IMR-90 (cell line): ENCODE measurements around the gene DENND1A. TPM values are rescaled to one million over a fixed set of nuclear protein-coding genes. Genes with fewer than 3 reads are reported as not detected.

Experiments
- ATAC-seq: fragments of 200-7000 bp; cut with Tn5 transposase; 2 replicates; pipeline ENCODE4 v1.9.1; 2020; ENCODE audit warnings: low read depth, mild to moderate bottlenecking, moderate library complexity
- BruUV-seq: library from RNA; stranded (reverse); fragments of 400-500 nt; replicated peaks from 2 replicates; lab custom pipeline; 2021; lab: Mats Ljungman, UMichigan
- CTCF ChIA-PET: fragments of 300-600 bp; formaldehyde crosslinking; extraction: SDS; loops from one replicate; lab custom pipeline; 2021; ENCODE audit warnings: antibody characterized with exemption; lab: Yijun Ruan, JAX
- POLR2A ChIA-PET: fragments of 300-600 bp; sonication (Branson Sonifier 250); formaldehyde crosslinking; loops from one replicate; lab custom pipeline; 2022; ENCODE audit warnings: antibody characterized with exemption; ENCODE audit not compliant: unreplicated experiment; lab: Charles Lee
- DNase-seq: peaks from one replicate; pipeline ENCODE4 v3.0.0; 2013
- H2AFZ ChIP-seq: replicated peaks from 2 replicates; pipeline ENCODE3; 2013; ENCODE audit warnings: low read length, mild to moderate bottlenecking; ENCODE audit not compliant: poor library complexity
- H2AK5ac ChIP-seq: 2 replicates; pipeline ENCODE4 v1.6.1; 2013; ENCODE audit warnings: low read depth, low read length, inconsistent platforms
- H2AK9ac ChIP-seq: replicated peaks from 2 replicates; pipeline ENCODE3; 2013; ENCODE audit warnings: mild to moderate bottlenecking, low read depth, low read length, moderate library complexity; ENCODE audit not compliant: poor library complexity
- H2BK120ac ChIP-seq: 2 replicates; pipeline ENCODE4 v1.6.1; 2013; ENCODE audit warnings: low read depth, low read length, inconsistent platforms
- H2BK15ac ChIP-seq: 3 replicates; pipeline ENCODE4 v1.6.1; 2013; ENCODE audit warnings: low read depth, low read length, inconsistent platforms
- H2BK20ac ChIP-seq: 2 replicates; pipeline ENCODE4 v1.6.1; 2013; ENCODE audit warnings: low read depth, mild to moderate bottlenecking, inconsistent platforms, low read length, moderate library complexity
- H2BK5ac ChIP-seq: 2 replicates; pipeline ENCODE4 v1.6.1; 2013; ENCODE audit warnings: mild to moderate bottlenecking, low read depth, low read length, inconsistent platforms; ENCODE audit not compliant: poor library complexity, severe bottlenecking
- H3K14ac ChIP-seq: replicated peaks from 2 replicates; pipeline ENCODE4 v1.6.1; 2013; ENCODE audit warnings: low read depth, low read length, inconsistent platforms
- H3K18ac ChIP-seq: 2 replicates; pipeline ENCODE4 v1.6.1; 2013; ENCODE audit warnings: low read depth, low read length, control low read depth
- H3K23ac ChIP-seq: 2 replicates; pipeline ENCODE4 v1.6.1; 2013; ENCODE audit warnings: low read depth, low read length, inconsistent platforms
- H3K27ac ChIP-seq: 2 replicates; pipeline ENCODE4 v1.5.1; 2013; ENCODE audit warnings: mild to moderate bottlenecking, control low read depth, low read length; ENCODE audit not compliant: insufficient read depth
- H3K27me3 ChIP-seq: 2 replicates; pipeline ENCODE4 v1.6.1; 2013; ENCODE audit warnings: low read length; ENCODE audit not compliant: control insufficient read depth, insufficient read depth
- H3K36me3 ChIP-seq: 2 replicates; pipeline ENCODE4 v1.6.1; 2013; ENCODE audit warnings: low read length, mixed read lengths; ENCODE audit not compliant: control insufficient read depth, insufficient read depth
- H3K4ac ChIP-seq: 2 replicates; pipeline ENCODE4 v1.6.1; 2013; ENCODE audit warnings: low read depth, low read length, inconsistent platforms
- H3K4me1 ChIP-seq: 2 replicates; pipeline ENCODE4 v1.6.1; 2013; ENCODE audit warnings: low read length, mixed read lengths; ENCODE audit not compliant: control insufficient read depth, insufficient read depth
- H3K4me2 ChIP-seq: 2 replicates; pipeline ENCODE4 v1.6.1; 2013; ENCODE audit warnings: low read depth, mild to moderate bottlenecking, control low read depth, low read length, moderate library complexity
- H3K4me3 ChIP-seq: 2 replicates; pipeline ENCODE4 v1.5.1; 2013; ENCODE audit warnings: low read depth, mild to moderate bottlenecking, control low read depth, low read length, moderate library complexity; ENCODE audit not compliant: insufficient read depth
- H3K56ac ChIP-seq: 2 replicates; pipeline ENCODE4 v1.6.1; 2013; ENCODE audit warnings: low read length, inconsistent platforms; ENCODE audit not compliant: insufficient read depth; ENCODE audit errors: extremely low read depth
- H3K79me1 ChIP-seq, 2 experiments: 2 replicates each; pipeline ENCODE4 v1.6.1; 2013; ENCODE audit warnings: low read length in 2 of 2, inconsistent platforms in 1 of 2, low read depth in 1 of 2
- H3K9ac ChIP-seq: 2 replicates; pipeline ENCODE4 v1.6.1; 2013; ENCODE audit warnings: low read depth, low read length, control low read depth
- H3K9me1 ChIP-seq: 2 replicates; pipeline ENCODE4 v1.6.1; 2013; ENCODE audit warnings: low read length, inconsistent platforms; ENCODE audit not compliant: insufficient read depth
- H3K9me3 ChIP-seq: 2 replicates; pipeline ENCODE4 v1.6.1; 2013; ENCODE audit warnings: low read length; ENCODE audit not compliant: control insufficient read depth, insufficient read depth
- H4K20me1 ChIP-seq: 2 replicates; pipeline ENCODE4 v1.6.1; 2013; ENCODE audit warnings: low read length, inconsistent platforms; ENCODE audit not compliant: insufficient read depth
- H4K5ac ChIP-seq: 2 replicates; pipeline ENCODE4 v1.6.1; 2013; ENCODE audit warnings: mild to moderate bottlenecking, low read depth, low read length, control low read depth
- H4K8ac ChIP-seq, 2 experiments: 2 replicates each; pipeline ENCODE4 v1.6.1; 2013; ENCODE audit warnings: low read depth in 2 of 2, low read length in 2 of 2, control low read depth in 1 of 2, inconsistent platforms in 1 of 2
- H4K91ac ChIP-seq: 2 replicates; pipeline ENCODE4 v1.6.1; 2013; ENCODE audit warnings: low read depth, low read length, inconsistent platforms; ENCODE audit not compliant: insufficient read depth
- BHLHE40 ChIP-seq: fragments of 150-350 bp; IDR thresholded peaks from 2 replicates; pipeline ENCODE4 v1.6.1; 2016; ENCODE audit warnings: mild to moderate bottlenecking, low read depth, low read length
- CEBPB ChIP-seq: IDR thresholded peaks from 2 replicates; pipeline ENCODE4 v1.6.1; 2012; ENCODE audit warnings: low read depth, low read length, improper control_type of control experiment
- CHD1 ChIP-seq: IDR thresholded peaks from 2 replicates; pipeline ENCODE4 v1.6.1; 2012; ENCODE audit warnings: low read depth, low read length, improper control_type of control experiment
- CTCF ChIP-seq: conservative IDR thresholded peaks from 2 replicates; pipeline ENCODE4 v1.5.1; 2012; ENCODE audit warnings: mild to moderate bottlenecking, low read depth, low read length, improper control_type of control experiment
- ELK1 ChIP-seq: fragments of 150-350 bp; IDR thresholded peaks from 2 replicates; pipeline ENCODE4 v1.6.1; 2016; ENCODE audit warnings: low read depth, mild to moderate bottlenecking, low read length, moderate library complexity, borderline replicate concordance
- FOS ChIP-seq: fragments of 150-350 bp; IDR thresholded peaks from 2 replicates; pipeline ENCODE4 v1.6.1; 2016; ENCODE audit warnings: low read depth, low read length
- MAZ ChIP-seq: IDR thresholded peaks from 2 replicates; pipeline ENCODE4 v1.6.1; 2012; ENCODE audit warnings: low read depth, mild to moderate bottlenecking, low read length, improper control_type of control experiment, moderate library complexity, borderline replicate concordance
- MXI1 ChIP-seq: IDR thresholded peaks from 2 replicates; pipeline ENCODE4 v1.6.1; 2012; ENCODE audit warnings: low read depth, mild to moderate bottlenecking, low read length, moderate library complexity, borderline replicate concordance
- RAD21 ChIP-seq: IDR thresholded peaks from 2 replicates; pipeline ENCODE4 v1.6.1; 2012; ENCODE audit warnings: low read length, improper control_type of control experiment
- RCOR1 ChIP-seq: IDR thresholded peaks from 2 replicates; pipeline ENCODE4 v1.6.1; 2012; ENCODE audit warnings: mild to moderate bottlenecking, low read length, improper control_type of control experiment; ENCODE audit not compliant: insufficient replicate concordance
- RFX5 ChIP-seq: IDR thresholded peaks from 2 replicates; pipeline ENCODE4 v1.8.0; 2012; ENCODE audit warnings: low read depth, mild to moderate bottlenecking, low read length, moderate library complexity
- SMC3 ChIP-seq: fragments of 150-350 bp; IDR thresholded peaks from 2 replicates; pipeline ENCODE4 v1.6.1; 2016; ENCODE audit warnings: low read depth, mild to moderate bottlenecking, antibody characterized with exemption, low read length, moderate library complexity
- USF2 ChIP-seq: fragments of 150-350 bp; IDR thresholded peaks from 2 replicates; pipeline ENCODE4 v1.6.1; 2017; ENCODE audit warnings: mild to moderate bottlenecking, antibody characterized with exemption, low read length, low read depth
- WGBS, 2 experiments: methylation state at CpG; one replicate each; pipeline versions ENCODE4 v1.1.5 to v1.1.7; 2013; ENCODE audit warnings: missing lambda C conversion rate in 2 of 2; ENCODE audit not compliant: insufficient read length in 1 of 2; ENCODE audit errors: extremely low coverage in 2 of 2; 5-methylcytosine and 5-hydroxymethylcytosine counted together
- dilution Hi-C: fragments of 300-500 bp; cut with HindIII; formaldehyde crosslinking; loops from one replicate; pipeline ENCODE4 v1.14.3; 2018; ENCODE audit warnings: low sequenced_read_pairs; ENCODE audit not compliant: unreplicated experiment
- in situ Hi-C: fragments of 300-500 bp; cut with MboI; formaldehyde crosslinking; loops from 3 replicates; pipeline ENCODE4 v1.14.3; 2019; ENCODE audit warnings: low sequenced_read_pairs, inconsistent platforms, mixed read lengths
- intact Hi-C: fragments of 100-400 bp; cut with micrococcal nuclease; formaldehyde crosslinking; loops from 2 replicates; pipeline ENCODE4 v1.10.0; 2022
- polyA plus RNA-seq, 3 experiments: library from polyadenylated mRNA; depleted of rRNA; stranded (reverse); fragments of >200 nt; gene quantifications; 2 replicates each; pipeline ENCODE4 v1.2.3, GENCODE V29; 2012; ENCODE audit warnings: low replicate concordance in 1 of 3
- total RNA-seq: library from RNA; depleted of rRNA; stranded (reverse); fragments of >200 nt; gene quantifications from 2 replicates; pipeline ENCODE4 v1.2.3, GENCODE V29; 2012

The DENND1A gene
- total and polyA plus RNA-seq, 2 of the 4 experiments (the other 2 are of a cell fraction) = 21.4 to 27.6 TPM

GRCh38 chr9:123851851-123852250 lies 78.1 kb downstream of the DENND1A start:
- 0 out of 2 replicates have a peak, but pooled peaks cover 2% of the 10 kb centered on the region for H3K9me1 ChIP-seq
- H4K8ac ChIP-seq = no peak overlapping the region
- H3K14ac ChIP-seq = no peak overlapping the region
- no TSS peak for BruUV-seq
- H3K56ac ChIP-seq = no peak overlapping the region
- in situ Hi-C loops (no loop called here), intact Hi-C loops (no loop called here), dilution Hi-C loops (no loop called here)
- H3K27ac ChIP-seq = no peak overlapping the region
- ATAC-seq (no peak), DNase-seq (no peak)
- ChIA-PET CTCF (interaction anchor here (0.5 kb wide), 1 partner anchor 76 kb away, joined by 3 read pairs; no protein-coding TSS in a partner anchor), POLR2A (no interaction called here)
- H3K79me1 ChIP-seq = peaks cover 5 to 9% of the 10 kb centered on the region in 2 experiments; a peak in 2 of 4 replicates
- no peak overlapping the region for H2BK5ac ChIP-seq
- no peak overlapping the region for H3K4me2 ChIP-seq
- H2BK15ac ChIP-seq = no peak overlapping the region
- 93% methylated on average over 3 of the region's 7 CpGs; no CpG with 5 or more reads in 1 of the 2 experiments for WGBS, 2 experiments
- H2BK20ac ChIP-seq = no peak overlapping the region
- TF ChIP-seq CEBPB (no peak), SMC3 (no peak), RAD21 (no peak), CHD1 (no peak), BHLHE40 (no peak), USF2 (no peak), RFX5 (no peak), RCOR1 (no peak), ELK1 (no peak), FOS (no peak), MXI1 (no peak), MAZ (no peak), CTCF (no peak)
- no peak overlapping the region for H4K91ac ChIP-seq
- no peak overlapping the region for H2AK5ac ChIP-seq
- H2BK120ac ChIP-seq = no peak overlapping the region
- no peak overlapping the region for H4K5ac ChIP-seq
- H3K9me3 ChIP-seq = peaks cover 6% of the 10 kb centered on the region
- no peak overlapping the region for H2AFZ ChIP-seq
- no peak overlapping the region for H3K4ac ChIP-seq
- no peak overlapping the region for H3K18ac ChIP-seq
- no peaks in the 10 kb centered on the region; the same call in 1 of the 2 replicates for H3K36me3 ChIP-seq
- no peak overlapping the region for H2AK9ac ChIP-seq
- no peak overlapping the region for H3K9ac ChIP-seq
- H3K23ac ChIP-seq = no peak overlapping the region
- H3K27me3 ChIP-seq = no peaks in the 10 kb centered on the region
- no peaks in the 10 kb centered on the region for H3K4me1 ChIP-seq
- H3K4me3 ChIP-seq = no peak overlapping the region
- H4K20me1 ChIP-seq = peaks cover 1% of the 10 kb centered on the region; the same call in 1 of the 2 replicates
